NCI-H748 (cell line): ENCODE results near the gene SHTN1.

Experiments
- DNase-seq: peaks from one replicate; lab custom pipeline; 2025; ENCODE audit not compliant: unreplicated experiment; lab: John Stamatoyannopoulos, UW

The SHTN1 gene

GRCh38 chr10:116918583-116918982, 86.4 kb downstream of the SHTN1 start:
- DNase-seq = no peak

GRCh38 chr10:116917481-116917880, 87.5 kb downstream of the SHTN1 start:
- DNase-seq = no peak

- DNase-seq = no peak
These were observed 89.6 kb downstream of the SHTN1 start for GRCh38 chr10:116915340-116915739.

- DNase-seq = no peak
These were observed 91.3 kb downstream of the SHTN1 start for GRCh38 chr10:116913695-116914094.

GRCh38 chr10:116912162-116912561, 92.8 kb downstream of the SHTN1 start:
- no peak for DNase-seq

GRCh38 chr10:116910910-116911309, 94.1 kb downstream of the SHTN1 start:
- peak; percentile 66 for DNase-seq

- DNase-seq = no peak
These were observed 95.7 kb downstream of the SHTN1 start for GRCh38 chr10:116909307-116909706.

GRCh38 chr10:116907245-116907987, 97.6 kb downstream of the SHTN1 start:
- no peak for DNase-seq

- no peak for DNase-seq
These were observed 99.2 kb downstream of the SHTN1 start for GRCh38 chr10:116905845-116906210.

- DNase-seq = no peak
These were observed 105.4 kb downstream of the SHTN1 start for GRCh38 chr10:116899626-116900025.

GRCh38 chr10:116893686-116894037, 111.3 kb downstream of the SHTN1 start:
- no peak for DNase-seq

- peak; percentile 74 for DNase-seq
These were observed 111.9 kb downstream of the SHTN1 start for GRCh38 chr10:116892907-116893685.

GRCh38 chr10:116891208-116891607, 113.8 kb downstream of the SHTN1 start:
- DNase-seq = peak; percentile 76

- DNase-seq = no peak
These were observed 115.9 kb downstream of the SHTN1 start for GRCh38 chr10:116889066-116889465.

GRCh38 chr10:116888380-116889055, 116.5 kb downstream of the SHTN1 start:
- no peak for DNase-seq

- no peak for DNase-seq
These were observed 118.2 kb downstream of the SHTN1 start for GRCh38 chr10:116886772-116887171.

- no peak for DNase-seq
These were observed 122.3 kb downstream of the SHTN1 start for GRCh38 chr10:116882639-116883038.

GRCh38 chr10:116880716-116881482, 124.1 kb downstream of the SHTN1 start:
- DNase-seq = peak; percentile 5

GRCh38 chr10:116879817-116880216, 125.2 kb downstream of the SHTN1 start:
- DNase-seq = peak; percentile 19

- no peak for DNase-seq
These were observed 126.9 kb downstream of the SHTN1 start for GRCh38 chr10:116878123-116878522.

GRCh38 chr10:116877391-116877790, 127.6 kb downstream of the SHTN1 start:
- no peak for DNase-seq
